Measurements from ENCODE around the gene PLET1. TPM values are rescaled to one million over a fixed set of nuclear protein-coding genes. Genes with fewer than 3 reads are reported as not detected.

The PLET1 gene
- total RNA-seq, 2 experiments from 2014 or later = not detected

GRCh38 chr11:112241486-112241885, 19.2 kb downstream of the PLET1 start:
- H2AFZ ChIP-seq (ENCODE audit: low read length) = no peak overlapping the region
- H3K4me1 ChIP-seq (ENCODE audit: insufficient read depth, low read length, poor library complexity, severe bottlenecking) = no peaks in the 10 kb centered on the region
- TF ChIP-seq CTCF (conservative IDR thresholded peaks at IDR 0.05; ENCODE audit: low read length) (no peak), EZH2phosphoT487 (IDR thresholded peaks at IDR 0.05; ENCODE audit: borderline replicate concordance, low read depth, low read length) (no peak)
- H3K4me2 ChIP-seq (ENCODE audit: low read length) = no peak overlapping the region
- no peaks in the 10 kb centered on the region for H4K20me1 ChIP-seq (ENCODE audit: insufficient read depth, low read length)
- no peaks in the 10 kb centered on the region for H3K9me2 ChIP-seq (ENCODE audit: insufficient read depth, low read length)
- ChIA-PET CTCF (ENCODE audit: unreplicated experiment) (no interaction called here), POLR2A (no interaction called here)
- intact Hi-C loops (cut with micrococcal nuclease; ENCODE audit: unreplicated experiment) = no loop called here
- DNase-seq (ENCODE audit: low spot score) = no peak
- no peaks in the 10 kb centered on the region for H3K9me3 ChIP-seq (ENCODE audit: low read length)
- no peak overlapping the region for H3K4me3 ChIP-seq (ENCODE audit: low read depth, low read length, poor library complexity, severe bottlenecking)
- no TSS peak for BruUV-seq (replicated peaks)
- H3K36me3 ChIP-seq (ENCODE audit: insufficient read depth, low read length) = peaks cover 16% of the 10 kb centered on the region
- no peaks in the 10 kb centered on the region for H3K79me2 ChIP-seq (ENCODE audit: insufficient read depth, low read depth, low read length)
- H3K27ac ChIP-seq (ENCODE audit: low read depth, low read length, poor library complexity, severe bottlenecking) = no peak overlapping the region

- no TSS peak for BruUV-seq (replicated peaks)
- ChIA-PET CTCF (ENCODE audit: unreplicated experiment) (no interaction called here), POLR2A (interaction anchor here (0.7 kb wide), 1 partner anchor 27 kb away, joined by 4 read pairs; no protein-coding TSS in a partner anchor)
Observed at GRCh38 chr11:112238041-112238440, 22.6 kb downstream of the PLET1 start.

GRCh38 chr11:112237451-112237850, 23.2 kb downstream of the PLET1 start:
- no peaks in the 10 kb centered on the region for H3K9me3 ChIP-seq (ENCODE audit: low read length)
- ChIA-PET CTCF (ENCODE audit: unreplicated experiment) (no interaction called here), POLR2A (no interaction called here)
- H3K4me1 ChIP-seq (ENCODE audit: insufficient read depth, low read length, poor library complexity, severe bottlenecking) = peaks cover 13% of the 10 kb centered on the region
- no peaks in the 10 kb centered on the region for H3K79me2 ChIP-seq (ENCODE audit: insufficient read depth, low read depth, low read length)
- H4K20me1 ChIP-seq (ENCODE audit: insufficient read depth, low read length) = no peaks in the 10 kb centered on the region
- no peaks in the 10 kb centered on the region for H3K9me2 ChIP-seq (ENCODE audit: insufficient read depth, low read length)
- H2AFZ ChIP-seq (ENCODE audit: low read length) = no peak overlapping the region
- TF ChIP-seq CTCF (conservative IDR thresholded peaks at IDR 0.05; ENCODE audit: low read length) (no peak), EZH2phosphoT487 (IDR thresholded peaks at IDR 0.05; ENCODE audit: borderline replicate concordance, low read depth, low read length) (no peak)
- BruUV-seq (replicated peaks) = no TSS peak
- no peak for DNase-seq (ENCODE audit: low spot score)
- no peak overlapping the region for H3K4me3 ChIP-seq (ENCODE audit: low read depth, low read length, poor library complexity, severe bottlenecking)
- intact Hi-C loops (cut with micrococcal nuclease; ENCODE audit: unreplicated experiment) = no loop called here
- no peak overlapping the region for H3K27ac ChIP-seq (ENCODE audit: low read depth, low read length, poor library complexity, severe bottlenecking)
- peaks cover 45% of the 10 kb centered on the region for H3K36me3 ChIP-seq (ENCODE audit: insufficient read depth, low read length)
- no peak overlapping the region for H3K4me2 ChIP-seq (ENCODE audit: low read length)

More at GRCh38 chr11:112238041-112238440, 22.6 kb downstream of the PLET1 start:
- no peak for DNase-seq (ENCODE audit: low spot score)
- TF ChIP-seq CTCF (conservative IDR thresholded peaks at IDR 0.05; ENCODE audit: low read length) (no peak), EZH2phosphoT487 (IDR thresholded peaks at IDR 0.05; ENCODE audit: borderline replicate concordance, low read depth, low read length) (no peak)
- peaks cover 13% of the 10 kb centered on the region for H3K4me1 ChIP-seq (ENCODE audit: insufficient read depth, low read length, poor library complexity, severe bottlenecking)
- H3K9me2 ChIP-seq (ENCODE audit: insufficient read depth, low read length) = no peaks in the 10 kb centered on the region
- no peak overlapping the region for H3K4me3 ChIP-seq (ENCODE audit: low read depth, low read length, poor library complexity, severe bottlenecking)
- peaks cover 39% of the 10 kb centered on the region for H3K36me3 ChIP-seq (ENCODE audit: insufficient read depth, low read length)
- intact Hi-C loops (cut with micrococcal nuclease; ENCODE audit: unreplicated experiment) = no loop called here
- no peaks in the 10 kb centered on the region for H4K20me1 ChIP-seq (ENCODE audit: insufficient read depth, low read length)
- H3K27ac ChIP-seq (ENCODE audit: low read depth, low read length, poor library complexity, severe bottlenecking) = no peak overlapping the region
- no peak overlapping the region for H2AFZ ChIP-seq (ENCODE audit: low read length)
- no peaks in the 10 kb centered on the region for H3K79me2 ChIP-seq (ENCODE audit: insufficient read depth, low read depth, low read length)
- H3K9me3 ChIP-seq (ENCODE audit: low read length) = no peaks in the 10 kb centered on the region
- no peak overlapping the region for H3K4me2 ChIP-seq (ENCODE audit: low read length)
